Mesenchymal stem cell (in vitro differentiated cells and primary cell): Measurements from ENCODE around the gene EPB41L2.

Experiments
- DNase-seq: peaks from one replicate; pipeline ENCODE4 v3.0.0-alpha.2; 2013
- H2AFZ ChIP-seq: one replicate; pipeline ENCODE4 v1.6.1; 2013; ENCODE audit warnings: low read depth, mild to moderate bottlenecking, control low read depth, inconsistent platforms, low read length, moderate library complexity
- H2AK5ac ChIP-seq: 2 replicates; pipeline ENCODE4 v1.6.1; 2013; ENCODE audit warnings: low read length, moderate library complexity, mild to moderate bottlenecking, inconsistent platforms; ENCODE audit not compliant: severe bottlenecking
- H2BK120ac ChIP-seq: one replicate; pipeline ENCODE4 v1.6.1; 2013; ENCODE audit warnings: low read depth, mild to moderate bottlenecking, inconsistent platforms, low read length, moderate library complexity
- H2BK12ac ChIP-seq, 2 experiments: one replicate each; pipeline ENCODE4 v1.6.1; 2013; ENCODE audit warnings: inconsistent platforms in 2 of 2, low read length in 2 of 2, mild to moderate bottlenecking in 2 of 2, moderate library complexity in 2 of 2, control low read depth in 1 of 2
- H2BK15ac ChIP-seq: one replicate; pipeline ENCODE4 v1.6.1; 2013; ENCODE audit warnings: mild to moderate bottlenecking, low read depth, inconsistent platforms; ENCODE audit not compliant: poor library complexity, severe bottlenecking
- H2BK5ac ChIP-seq: 2 replicates; pipeline ENCODE4 v1.6.1; 2013; ENCODE audit warnings: low read depth, mild to moderate bottlenecking, low read length, control low read depth, inconsistent platforms; ENCODE audit not compliant: poor library complexity, severe bottlenecking
- H3K14ac ChIP-seq, 2 experiments: one replicate each; pipeline ENCODE4 v1.6.1; 2013; ENCODE audit warnings: inconsistent platforms in 2 of 2, low read length in 2 of 2, control low read depth in 1 of 2, mild to moderate bottlenecking in 1 of 2, moderate library complexity in 1 of 2
- H3K18ac ChIP-seq, 2 experiments: one replicate each; pipeline ENCODE4 v1.6.1; 2013; ENCODE audit warnings: inconsistent platforms in 2 of 2, low read length in 2 of 2, control low read depth in 1 of 2, low read depth in 1 of 2, mild to moderate bottlenecking in 1 of 2
- H3K23ac ChIP-seq, 2 experiments: one replicate each; pipeline ENCODE4 v1.6.1; 2013; ENCODE audit warnings: inconsistent platforms in 2 of 2, low read length in 2 of 2, mild to moderate bottlenecking in 2 of 2, moderate library complexity in 2 of 2, control low read depth in 1 of 2
- H3K27ac ChIP-seq: 2 replicates; pipeline ENCODE4 v1.5.1; 2013; ENCODE audit warnings: mild to moderate bottlenecking, moderate library complexity, low read length, control low read depth, inconsistent platforms; ENCODE audit not compliant: poor library complexity, severe bottlenecking
- H3K27me3 ChIP-seq, 2 experiments: 2 replicates each; pipeline versions ENCODE4 v1.6.1 to v1.7.0; 2013; ENCODE audit warnings: low read length in 2 of 2, mild to moderate bottlenecking in 2 of 2, moderate library complexity in 2 of 2, control low read depth in 1 of 2, inconsistent platforms in 1 of 2; ENCODE audit not compliant: control insufficient read depth in 1 of 2, insufficient read depth in 1 of 2
- H3K36me3 ChIP-seq, 2 experiments: 2 replicates each; pipeline versions ENCODE4 v1.6.1 to v1.7.0; 2013; ENCODE audit warnings: low read length in 2 of 2, control low read depth in 1 of 2, inconsistent platforms in 1 of 2, low read depth in 1 of 2, mild to moderate bottlenecking in 1 of 2; ENCODE audit not compliant: insufficient read depth in 2 of 2, control insufficient read depth in 1 of 2
- H3K4ac ChIP-seq, 2 experiments: one replicate each; pipeline ENCODE4 v1.6.1; 2013; ENCODE audit warnings: inconsistent platforms in 2 of 2, low read length in 2 of 2, mild to moderate bottlenecking in 2 of 2, moderate library complexity in 2 of 2, control low read depth in 1 of 2, low read depth in 1 of 2
- H3K4me1 ChIP-seq: 2 replicates; pipeline ENCODE4 v1.6.1; 2013; ENCODE audit warnings: low read depth, low read length, control low read depth; ENCODE audit not compliant: control insufficient read depth, insufficient read depth
- H3K4me2 ChIP-seq: 2 replicates; pipeline ENCODE4 v1.6.1; 2013; ENCODE audit warnings: low read length, mild to moderate bottlenecking, inconsistent platforms; ENCODE audit not compliant: poor library complexity, severe bottlenecking
- H3K4me3 ChIP-seq, 2 experiments: 2 replicates each; pipeline versions ENCODE4 v1.5.1 to v1.7.0; 2013; ENCODE audit warnings: low read length in 2 of 2, mild to moderate bottlenecking in 2 of 2, control low read depth in 1 of 2, low read depth in 1 of 2; ENCODE audit not compliant: insufficient read depth in 1 of 2
- H3K79me1 ChIP-seq: replicated peaks from 2 replicates; pipeline ENCODE4 v1.6.1; 2013; ENCODE audit warnings: mild to moderate bottlenecking, control low read depth, low read length, inconsistent platforms; ENCODE audit not compliant: poor library complexity, severe bottlenecking
- H3K9ac ChIP-seq: 2 replicates; pipeline ENCODE4 v1.7.0; 2013; ENCODE audit warnings: mild to moderate bottlenecking, low read length, moderate library complexity
- H3K9me3 ChIP-seq: 2 replicates; pipeline ENCODE4 v1.7.0; 2013; ENCODE audit warnings: mild to moderate bottlenecking, low read length; ENCODE audit not compliant: control insufficient read depth
- H4K8ac ChIP-seq: one replicate; pipeline ENCODE4 v1.6.1; 2013; ENCODE audit warnings: inconsistent platforms, mild to moderate bottlenecking, low read length, moderate library complexity
- H4K91ac ChIP-seq: one replicate; pipeline ENCODE4 v1.6.1; 2013; ENCODE audit warnings: mild to moderate bottlenecking, low read length, inconsistent platforms
- WGBS: methylation state at CpG from one replicate; pipeline ENCODE4 v1.1.7; 2013; ENCODE audit warnings: mixed read lengths; 5-methylcytosine and 5-hydroxymethylcytosine counted together

Gene EPB41L2

GRCh38 chr6:130961148-130961547 lies 101.9 kb downstream of the EPB41L2 start:
- H3K4me2 ChIP-seq = no peak overlapping the region
- H2BK120ac ChIP-seq = no peak overlapping the region
- no peak overlapping the region for H4K91ac ChIP-seq
- no peak overlapping the region for H4K8ac ChIP-seq
- no peaks in the 10 kb centered on the region for H3K27me3 ChIP-seq
- no peak overlapping the region for H3K18ac ChIP-seq
- H3K9me3 ChIP-seq = no peaks in the 10 kb centered on the region
- H3K4ac ChIP-seq = no peak overlapping the region
- no peak overlapping the region for H2BK5ac ChIP-seq
- no peak overlapping the region for H3K14ac ChIP-seq
- no peak overlapping the region for H3K9ac ChIP-seq
- H2AFZ ChIP-seq = no peak overlapping the region
- H3K23ac ChIP-seq = no peak overlapping the region
- H2BK15ac ChIP-seq = no peak overlapping the region
- H3K27ac ChIP-seq = no peak overlapping the region
- DNase-seq = no peak
- 100% methylated on average over 2 of the region's 3 CpGs for whole genome bisulfite sequencing
- H3K36me3 ChIP-seq = no peaks in the 10 kb centered on the region
- H3K79me1 ChIP-seq = peaks cover 34% of the 10 kb centered on the region
- no peak overlapping the region for H3K4me3 ChIP-seq
- H2BK12ac ChIP-seq = no peak overlapping the region
- H3K4me1 ChIP-seq = peaks cover 1% of the 10 kb centered on the region
- H2AK5ac ChIP-seq = no peak overlapping the region

GRCh38 chr6:130959951-130960350 lies 103.1 kb downstream of the EPB41L2 start:
- no peaks in the 10 kb centered on the region for H3K27me3 ChIP-seq
- H4K8ac ChIP-seq = no peak overlapping the region
- H3K14ac ChIP-seq = no peak overlapping the region
- H3K4me3 ChIP-seq = no peak overlapping the region
- H3K4me1 ChIP-seq = peaks cover 1% of the 10 kb centered on the region
- H2BK12ac ChIP-seq = no peak overlapping the region
- no peak for DNase-seq
- no peak overlapping the region for H3K4me2 ChIP-seq
- H2BK120ac ChIP-seq = no peak overlapping the region
- no peak overlapping the region for H4K91ac ChIP-seq
- no peak overlapping the region for H2BK5ac ChIP-seq
- H3K9me3 ChIP-seq = no peaks in the 10 kb centered on the region
- no peak overlapping the region for H2AK5ac ChIP-seq
- H2BK15ac ChIP-seq = no peak overlapping the region
- H3K79me1 ChIP-seq = peaks cover 33% of the 10 kb centered on the region
- no peak overlapping the region for H3K27ac ChIP-seq
- 80% methylated on average over 1 of the region's 1 CpG for WGBS
- no peak overlapping the region for H3K23ac ChIP-seq
- H3K18ac ChIP-seq = no peak overlapping the region
- H3K36me3 ChIP-seq = peaks cover 0 to 5% of the 10 kb centered on the region in 2 experiments
- no peak overlapping the region for H3K4ac ChIP-seq
- H3K9ac ChIP-seq = no peak overlapping the region
- no peak overlapping the region for H2AFZ ChIP-seq

GRCh38 chr6:130958468-130958867 lies 104.6 kb downstream of the EPB41L2 start:
- Histone ChIP-seq H3K4me1 (peaks cover 1% of the 10 kb centered on the region), H3K4me3 (no peak overlapping the region), H4K91ac (no peak overlapping the region), H3K9ac (no peak overlapping the region), H2BK120ac (no peak overlapping the region), H3K23ac (no peak overlapping the region), H2BK15ac (no peak overlapping the region), H3K9me3 (no peaks in the 10 kb centered on the region), H3K14ac (no peak overlapping the region), H4K8ac (no peak overlapping the region), H3K4me2 (no peak overlapping the region), H3K36me3 (peaks cover 0 to 12% of the 10 kb centered on the region in 2 experiments), H2BK5ac (no peak overlapping the region), H3K4ac (no peak overlapping the region), H2AFZ (no peak overlapping the region), H3K18ac (no peak overlapping the region), H3K79me1 (peaks cover 27% of the 10 kb centered on the region), H3K27ac (no peak overlapping the region), H2BK12ac (no peak overlapping the region), H2AK5ac (no peak overlapping the region), H3K27me3 (no peaks in the 10 kb centered on the region)
- no peak for DNase-seq
- 89% methylated on average over 2 of the region's 2 CpGs for WGBS

GRCh38 chr6:130955755-130956154 lies 107.3 kb downstream of the EPB41L2 start:
- Histone ChIP-seq H3K4ac (no peak overlapping the region), H3K27me3 (no peaks in the 10 kb centered on the region), H3K23ac (no peak overlapping the region), H3K4me3 (no peak overlapping the region), H4K91ac (no peak overlapping the region), H3K79me1 (peaks cover 23% of the 10 kb centered on the region), H2AK5ac (no peak overlapping the region), H2BK15ac (no peak overlapping the region), H3K4me2 (no peak overlapping the region), H4K8ac (no peak overlapping the region), H3K36me3 (peaks cover 0 to 12% of the 10 kb centered on the region in 2 experiments), H2BK5ac (no peak overlapping the region), H2BK120ac (no peak overlapping the region), H3K27ac (no peak overlapping the region), H2AFZ (no peak overlapping the region), H3K14ac (no peak overlapping the region), H3K18ac (no peak overlapping the region), H3K9me3 (no peaks in the 10 kb centered on the region), H2BK12ac (no peak overlapping the region), H3K4me1 (peaks cover 1% of the 10 kb centered on the region), H3K9ac (no peak overlapping the region)
- no peak for DNase-seq
- WGBS = 95% methylated on average over 2 of the region's 2 CpGs
